GM19468 (cell line): Measurements from ENCODE around the gene CEACAM21.

Experiments
- ATAC-seq: cut with Tn5 transposase; IDR thresholded peaks from one replicate; pipeline ENCODE4 v1.9.1; 2021; ENCODE audit warnings: mild to moderate bottlenecking, moderate library complexity, moderate number of reproducible peaks; ENCODE audit not compliant: unreplicated experiment; ENCODE audit errors: extremely low read depth

CEACAM21 gene

DNA sequence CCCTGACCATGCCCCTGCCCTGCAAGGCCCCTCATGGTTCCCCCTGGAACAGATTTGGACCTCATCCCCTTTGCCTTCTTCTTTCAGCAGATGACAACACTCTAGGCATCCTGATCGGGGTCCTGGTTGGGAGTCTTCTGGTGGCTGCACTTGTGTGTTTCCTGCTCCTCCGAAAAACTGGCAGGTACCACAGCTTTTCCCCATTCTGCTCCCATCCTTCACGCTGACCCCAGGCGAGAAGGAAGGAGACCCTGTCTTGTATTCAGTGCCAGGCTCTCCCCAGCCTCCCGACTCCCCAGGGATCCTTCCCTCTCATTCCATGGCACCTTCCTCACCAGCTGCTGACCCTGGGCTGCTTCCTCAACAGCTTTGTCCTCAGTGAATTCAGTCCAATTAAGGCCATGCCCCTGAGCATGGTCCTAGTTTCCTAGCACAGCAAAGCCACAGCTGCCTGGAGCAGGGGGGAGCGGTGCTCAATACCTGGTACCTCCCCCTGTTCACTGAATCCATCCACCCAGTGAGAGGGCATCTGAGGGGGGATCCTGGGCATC lies 8.4 kb downstream of the CEACAM21 start:
- ATAC-seq = no peak

GRCh38 chr19:41584931-41585330 lies 9.0 kb downstream of the CEACAM21 start:
- no peak for ATAC-seq

GRCh38 chr19:41586064-41586463 lies 10.1 kb downstream of the CEACAM21 start:
- no peak for ATAC-seq

GRCh38 chr19:41587101-41587837 lies 11.3 kb downstream of the CEACAM21 start:
- no peak for ATAC-seq

DNA sequence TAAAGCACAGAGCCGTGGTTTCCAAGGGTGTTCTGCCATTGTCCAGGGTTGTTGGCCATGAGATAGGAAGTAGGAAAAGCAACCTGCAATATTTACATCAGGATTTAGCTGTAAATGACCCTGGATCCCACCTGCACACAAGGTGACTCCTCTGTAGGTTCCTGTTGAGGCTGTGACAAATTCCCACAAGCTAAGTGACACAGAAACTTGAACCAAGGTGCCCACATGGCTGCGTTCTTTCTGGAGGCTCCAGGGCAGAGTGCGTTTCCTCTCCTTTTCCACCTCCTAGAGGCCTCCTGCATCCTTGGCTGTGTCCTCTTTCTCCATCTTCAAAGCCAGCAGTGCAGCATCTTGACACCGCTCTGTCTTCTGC lies 11.9 kb downstream of the CEACAM21 start:
- no peak for ATAC-seq

DNA sequence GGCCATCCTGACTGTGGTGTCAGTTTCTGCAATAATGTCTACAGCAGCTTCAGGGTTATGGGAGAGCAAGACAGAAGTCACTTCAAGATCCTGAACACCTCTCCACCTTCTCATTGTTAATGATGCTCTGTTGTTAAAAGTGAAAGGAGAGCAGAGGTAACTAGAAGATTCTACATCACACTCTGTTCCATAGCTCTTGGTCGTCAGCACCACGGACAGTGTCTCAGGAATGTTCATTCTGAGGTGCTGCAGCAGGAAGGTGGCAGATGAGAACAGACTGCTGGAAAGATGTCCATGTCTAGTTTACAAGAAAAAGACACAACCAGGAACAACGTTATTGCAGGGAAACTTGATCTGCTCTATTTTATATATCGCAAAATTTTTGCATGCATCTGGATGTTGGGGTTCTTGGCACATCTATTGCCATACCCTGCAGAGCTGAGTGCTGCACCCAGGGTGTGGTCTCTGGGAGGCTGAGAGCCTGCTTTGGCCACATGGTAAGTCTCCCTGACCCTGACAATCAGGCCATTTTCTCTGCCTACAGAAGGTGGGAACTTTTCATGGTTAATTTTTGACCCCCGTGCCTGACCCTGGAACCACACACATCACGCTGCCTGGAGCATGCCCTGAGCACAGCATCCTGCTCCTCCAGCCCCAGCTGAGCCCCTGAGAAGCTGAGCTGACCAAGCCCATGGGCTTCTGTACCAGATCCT lies 12.7 kb downstream of the CEACAM21 start:
- ATAC-seq = no peak

DNA sequence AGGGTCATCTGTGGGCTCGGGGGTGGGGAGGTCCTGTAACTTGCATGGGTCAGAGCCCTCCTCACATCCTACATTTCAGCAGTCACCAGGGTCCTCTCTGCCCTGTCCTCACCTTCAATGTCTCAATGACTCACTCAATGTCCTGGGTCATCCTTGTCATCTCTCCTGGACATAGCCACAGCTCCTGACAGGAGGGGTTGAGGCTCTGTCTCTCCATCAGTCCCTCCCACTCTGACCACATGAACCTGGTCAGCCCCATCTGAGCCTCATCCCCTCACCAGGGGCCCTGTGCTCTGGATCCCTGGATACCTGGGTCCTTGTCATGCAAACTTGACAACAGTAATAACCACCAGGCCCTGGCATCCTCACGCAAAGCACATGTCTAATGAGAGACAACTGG lies 13.4 kb downstream of the CEACAM21 start:
- no peak for ATAC-seq

GRCh38 chr19:41590936-41591335 lies 15.0 kb downstream of the CEACAM21 start:
- no peak for ATAC-seq

GRCh38 chr19:41591951-41592562 lies 16.1 kb downstream of the CEACAM21 start:
- ATAC-seq = no peak

GRCh38 chr19:41595258-41595889 lies 19.4 kb downstream of the CEACAM21 start:
- ATAC-seq = peak; percentile 48

GRCh38 chr19:41595890-41596280 lies 19.9 kb downstream of the CEACAM21 start:
- no peak for ATAC-seq

DNA sequence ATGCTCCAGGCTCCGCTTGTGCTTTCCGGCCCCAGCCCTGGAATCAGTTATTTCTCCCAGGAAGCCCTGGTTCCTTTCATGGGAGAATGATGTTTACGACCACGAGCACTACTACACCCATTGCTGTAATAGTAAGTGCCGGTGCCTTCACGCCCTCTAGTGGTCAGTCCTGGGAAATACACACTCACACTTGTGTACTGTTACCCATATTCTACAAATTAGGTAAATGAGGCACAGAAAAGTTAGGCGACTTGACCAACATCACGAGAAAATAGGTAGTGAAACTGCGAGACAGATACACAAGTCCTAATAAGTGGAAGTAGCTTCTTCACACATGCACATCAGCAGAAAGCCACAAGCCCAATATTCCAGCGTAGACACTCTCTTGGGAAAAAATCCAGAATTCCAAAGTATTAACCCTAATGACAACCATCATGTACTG lies 21.7 kb downstream of the CEACAM21 start:
- no peak for ATAC-seq

- ATAC-seq = no peak
These were observed 23.4 kb downstream of the CEACAM21 start for GRCh38 chr19:41599175-41599966.

- no peak for ATAC-seq
These were observed 25.8 kb downstream of the CEACAM21 start for GRCh38 chr19:41601771-41602170.

DNA sequence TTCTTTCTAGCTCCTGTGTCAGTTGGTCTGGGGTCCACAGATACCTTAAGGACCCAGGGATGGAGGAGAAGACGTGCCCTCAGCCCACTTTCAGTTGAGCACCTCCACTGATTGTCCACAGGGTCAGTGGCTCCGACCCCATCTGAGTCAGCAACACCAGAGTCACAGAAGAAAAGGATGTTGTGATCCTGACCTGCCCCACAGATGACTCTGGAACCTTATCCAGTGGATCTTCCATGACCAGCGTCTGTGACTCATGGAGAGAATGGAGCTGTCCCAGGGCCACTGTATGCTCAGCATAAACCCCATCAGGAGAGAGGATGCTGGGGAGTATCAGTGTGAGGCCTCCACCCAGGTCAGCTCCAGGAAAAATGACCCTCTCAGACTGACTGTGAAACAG lies 28.9 kb downstream of the CEACAM21 start:
- no peak for ATAC-seq

DNA sequence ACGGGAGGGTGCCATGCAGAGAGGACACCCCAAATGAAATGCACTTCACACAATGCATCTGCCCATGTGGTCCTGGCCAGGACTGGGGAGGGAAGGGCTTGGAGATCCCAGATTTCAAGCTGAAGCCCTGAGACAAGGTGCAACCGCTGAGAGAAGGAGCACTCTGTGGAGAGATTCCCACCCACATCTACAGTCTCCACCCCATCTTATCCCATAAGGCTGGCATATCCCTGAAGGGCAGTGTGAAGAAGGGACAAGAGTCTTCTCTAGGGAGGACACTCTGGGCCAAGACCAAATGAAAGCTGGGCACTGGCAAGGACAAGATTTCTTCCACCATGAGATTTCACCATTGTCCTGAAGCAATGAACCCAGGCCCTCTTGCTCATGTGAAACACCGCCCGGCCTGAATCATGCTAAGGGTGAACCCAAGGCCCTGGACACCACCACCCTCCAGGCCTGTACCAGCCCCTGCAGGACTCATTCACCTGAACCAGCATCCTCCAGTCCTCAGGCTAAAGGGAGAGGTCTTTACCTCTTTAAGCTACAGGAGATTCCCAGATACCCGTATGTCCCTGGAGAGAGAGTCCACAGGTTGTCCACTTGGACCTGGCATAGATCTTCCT lies 30.4 kb downstream of the CEACAM21 start:
- no peak for ATAC-seq

DNA sequence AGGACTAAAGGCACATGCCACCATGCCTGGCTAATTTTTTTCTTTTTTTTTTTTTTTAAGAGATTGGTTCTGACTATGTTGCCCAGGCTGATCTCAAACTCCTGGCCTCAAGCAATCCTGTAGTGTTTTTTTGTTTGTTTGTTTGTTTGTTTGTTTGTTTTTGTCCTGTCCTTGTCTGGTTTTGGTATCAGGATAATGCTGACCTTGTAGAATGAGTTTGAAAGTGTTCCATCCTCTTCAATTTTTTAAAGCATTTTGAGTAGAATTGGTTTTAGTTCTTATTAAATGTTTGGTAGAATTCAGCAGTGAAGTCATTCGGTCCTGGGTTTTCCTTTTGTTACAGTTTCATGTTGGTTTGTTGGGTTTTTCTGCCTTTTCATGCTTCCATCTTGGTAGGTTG lies 31.7 kb downstream of the CEACAM21 start:
- ATAC-seq = no peak

DNA sequence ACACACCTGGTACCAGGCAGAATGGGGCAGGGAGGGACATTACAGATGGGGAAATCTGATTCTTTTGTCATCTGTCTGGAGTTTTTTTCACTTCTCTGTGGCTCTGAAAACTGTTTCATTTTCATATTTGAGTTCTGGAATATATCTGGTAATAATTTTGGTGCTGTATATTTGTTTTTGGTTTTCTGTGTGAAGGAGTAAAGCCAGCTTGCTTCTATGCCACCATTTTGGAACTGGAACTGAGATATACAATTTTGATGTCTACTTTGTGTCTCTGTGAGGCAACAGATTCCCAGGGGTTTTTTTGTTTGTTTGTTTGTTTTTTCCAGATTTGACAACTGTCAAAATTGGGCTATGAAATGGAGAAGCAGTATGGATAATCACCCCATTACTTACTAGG lies 34.8 kb downstream of the CEACAM21 start:
- ATAC-seq = no peak

DNA sequence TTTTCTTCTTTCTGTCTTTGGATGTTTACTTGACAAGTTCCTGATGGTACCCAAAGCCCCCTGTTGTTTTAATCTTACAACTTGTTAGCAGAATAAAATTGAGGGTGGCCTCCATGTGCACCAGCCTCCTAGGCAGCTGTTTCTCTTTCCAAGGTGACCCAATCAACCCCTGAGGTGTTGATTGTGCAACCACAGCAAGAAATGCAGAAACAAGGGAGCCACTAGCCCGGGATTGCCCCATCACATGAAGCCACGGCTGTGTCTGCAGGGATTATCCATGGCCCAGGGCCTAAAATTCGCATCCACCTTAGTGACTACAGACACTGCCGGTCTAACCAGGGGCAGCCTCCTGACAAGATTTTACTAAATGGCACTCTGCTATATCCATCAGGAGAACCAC lies 36.5 kb downstream of the CEACAM21 start:
- no peak for ATAC-seq
